DMS153 (cell line): ENCODE results near the gene ZNF407.

ENCODE experiments used
- DNase-seq: peaks from one replicate; lab custom pipeline; 2025; lab: John Stamatoyannopoulos, UW

The ZNF407 gene

DNA sequence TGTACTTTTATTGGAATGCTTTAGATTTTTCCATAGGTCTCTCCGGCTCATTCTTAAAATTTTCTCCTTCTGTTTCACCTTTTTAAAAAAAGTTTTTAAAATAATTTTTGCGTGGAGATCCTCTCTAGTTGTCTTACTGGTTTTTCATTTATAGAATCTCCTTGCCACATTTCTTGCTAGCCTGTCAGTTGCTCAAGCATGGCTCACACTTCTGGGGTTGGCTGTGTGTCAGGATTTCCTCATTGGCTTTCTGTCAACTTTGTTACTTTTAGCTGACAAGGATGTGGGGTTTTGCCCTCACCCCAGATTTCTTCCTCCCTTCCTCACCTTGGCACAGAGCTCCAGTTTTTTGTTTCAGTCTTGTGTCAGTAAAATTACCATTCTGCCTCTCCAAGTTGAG, 124.6 kb downstream of the ZNF407 start:
- DNase-seq, result no peak

DNA sequence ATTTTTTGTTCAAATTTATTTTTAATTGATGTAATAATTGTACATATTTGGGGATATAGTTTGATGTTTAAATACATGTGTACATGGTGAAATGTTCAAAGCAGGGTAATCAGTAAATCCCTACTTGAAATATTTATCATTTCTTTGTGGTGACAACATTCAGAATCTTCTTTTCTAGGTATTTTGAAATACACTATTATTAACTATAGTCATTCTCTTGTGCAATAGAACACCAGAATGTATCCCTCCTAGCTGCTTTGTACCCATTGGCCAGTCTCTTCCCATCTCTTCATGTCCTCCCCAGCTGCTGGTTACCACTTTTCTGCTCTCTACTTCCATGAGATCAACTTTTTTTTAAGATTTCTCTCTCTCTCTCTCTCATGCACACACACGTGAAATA, 126.5 kb downstream of the ZNF407 start:
- no peak for DNase-seq

DNA sequence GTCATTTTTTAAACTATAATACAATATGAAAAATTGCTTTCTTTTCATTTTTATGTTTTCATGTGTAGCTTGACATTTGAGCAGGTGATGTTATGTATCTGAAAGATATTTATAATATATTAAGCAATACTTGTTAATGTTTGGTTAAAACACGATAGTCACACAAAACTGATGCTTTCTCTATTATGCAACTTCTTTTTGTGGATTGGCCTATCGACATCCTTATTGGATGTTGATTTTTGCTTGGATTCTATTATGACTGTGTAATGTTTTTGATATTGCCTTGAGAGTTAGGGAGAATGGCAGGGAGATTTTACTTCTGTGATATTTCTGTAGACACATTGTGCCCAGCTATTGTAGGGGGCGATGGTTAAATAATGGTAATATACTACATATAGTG, 128.0 kb downstream of the ZNF407 start:
- DNase-seq, result no peak

DNA sequence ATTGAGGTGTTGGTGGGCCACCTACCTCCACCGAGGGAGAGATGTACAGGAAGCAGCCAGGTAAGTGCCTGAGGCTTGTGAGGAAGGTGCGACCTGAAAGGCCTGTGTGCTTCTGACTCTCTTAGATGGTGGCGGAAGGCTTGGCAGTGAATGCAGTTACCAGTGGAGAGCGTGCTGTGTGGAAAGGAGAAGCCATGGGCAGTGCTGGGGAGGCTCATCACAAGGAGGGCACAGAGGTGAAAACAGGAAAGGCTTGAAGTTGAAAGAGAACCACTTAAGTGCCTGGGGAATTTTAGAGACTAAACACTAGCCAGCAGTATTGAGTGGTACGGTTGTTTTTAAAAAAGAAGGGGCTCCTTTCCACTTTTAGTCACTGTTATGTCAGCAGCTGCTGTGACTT, 130.9 kb downstream of the ZNF407 start:
- DNase-seq, result no peak

DNA sequence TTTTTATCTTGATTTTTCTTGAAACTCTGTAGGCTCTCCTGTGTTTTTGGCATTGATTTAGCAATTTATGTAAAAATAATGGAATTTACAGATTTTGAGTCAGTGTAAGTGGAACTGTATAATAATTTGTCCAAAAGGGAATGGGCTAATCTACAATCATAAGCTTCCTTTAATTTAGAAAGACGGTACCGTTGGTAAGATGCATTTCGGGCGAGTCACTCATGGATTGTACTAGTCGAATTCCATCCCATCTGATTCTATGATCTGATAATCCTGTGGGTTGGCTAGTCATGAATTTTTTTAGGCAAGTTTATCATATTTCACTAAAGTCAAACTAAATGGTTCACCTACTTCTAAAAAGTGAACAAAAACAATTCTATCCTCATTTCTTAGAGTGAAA, 133.4 kb downstream of the ZNF407 start:
- no peak for DNase-seq

DNA sequence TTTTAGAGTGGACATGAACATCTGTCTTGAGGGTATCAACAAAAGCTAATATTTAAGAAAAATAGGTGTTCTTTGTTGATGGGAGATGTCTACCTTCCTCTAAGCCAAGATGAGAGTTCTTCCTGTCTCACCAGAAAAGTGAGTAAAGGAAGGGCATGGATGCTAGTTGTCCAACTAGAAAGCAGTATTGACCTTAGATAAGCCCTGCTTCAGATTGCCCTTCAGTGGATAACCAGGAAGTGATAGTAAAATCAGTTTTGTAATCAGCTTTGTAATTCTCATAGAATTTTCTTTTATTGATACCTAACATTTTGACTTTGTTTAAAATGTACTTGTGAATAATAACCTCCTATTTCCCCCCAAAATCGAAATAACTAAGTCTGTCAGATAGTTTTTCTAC, 134.7 kb downstream of the ZNF407 start:
- DNase-seq, result no peak

DNA sequence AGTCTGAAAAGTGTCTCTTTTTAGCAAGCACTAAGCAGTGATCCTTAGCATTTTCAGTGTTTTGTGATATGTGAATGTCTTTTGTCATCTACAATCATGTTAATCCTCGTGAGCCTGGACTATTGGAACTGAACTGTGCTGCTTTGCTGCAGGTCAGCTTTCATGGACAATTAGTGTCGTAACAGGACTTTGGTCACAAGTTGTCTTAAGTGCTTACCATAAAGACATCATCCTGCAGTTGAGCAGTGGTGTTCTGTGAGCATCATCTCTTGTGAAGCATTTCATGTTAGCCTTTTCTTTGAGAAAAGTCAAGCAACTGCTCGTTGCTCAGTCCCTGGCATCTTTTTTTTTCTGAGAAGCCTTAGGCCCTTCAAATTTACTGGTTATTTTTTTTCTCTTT, 135.9 kb downstream of the ZNF407 start:
- DNase-seq, result no peak

DNA sequence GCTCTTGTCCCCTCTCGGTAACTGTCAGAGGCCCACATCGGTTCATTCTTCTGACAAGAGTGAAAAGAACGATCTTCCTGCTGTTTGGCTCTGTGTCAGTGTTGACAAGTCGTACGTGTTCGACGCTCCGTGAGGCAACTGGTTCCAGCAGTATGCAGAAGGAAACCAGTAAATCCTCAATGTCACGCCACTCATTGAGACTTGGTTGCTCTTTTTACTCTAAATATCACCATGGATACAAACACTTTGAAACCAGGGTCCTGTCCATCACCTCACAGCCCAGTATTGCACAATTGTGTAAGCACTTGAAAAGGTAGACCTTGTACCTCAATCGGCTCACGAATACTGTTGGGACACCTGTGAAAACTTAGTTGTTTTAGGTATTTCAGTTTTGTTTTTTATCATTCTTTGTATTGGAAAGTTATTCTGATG, 136.4 kb downstream of the ZNF407 start:
- peak; percentile 4 for DNase-seq

DNA sequence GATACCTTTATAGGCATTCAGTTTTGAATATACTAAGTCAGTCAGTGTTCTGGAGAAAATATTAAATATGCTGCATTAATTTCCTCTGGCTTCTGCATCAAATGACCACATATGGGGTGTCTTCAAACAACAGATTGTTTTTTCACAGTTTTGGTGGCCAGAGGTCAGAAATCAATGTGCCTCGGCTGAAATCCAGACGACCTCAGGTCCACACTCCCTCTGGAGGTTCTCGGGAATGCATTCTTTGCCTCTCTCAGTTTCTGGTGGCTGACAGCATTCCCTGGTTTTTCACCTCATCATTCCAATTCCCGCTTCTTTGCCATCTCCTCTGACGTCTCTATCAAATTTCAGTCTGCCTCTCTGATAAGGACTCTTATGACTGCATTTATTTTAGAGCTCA, 142.3 kb downstream of the ZNF407 start:
- DNase-seq, result no peak

DNA sequence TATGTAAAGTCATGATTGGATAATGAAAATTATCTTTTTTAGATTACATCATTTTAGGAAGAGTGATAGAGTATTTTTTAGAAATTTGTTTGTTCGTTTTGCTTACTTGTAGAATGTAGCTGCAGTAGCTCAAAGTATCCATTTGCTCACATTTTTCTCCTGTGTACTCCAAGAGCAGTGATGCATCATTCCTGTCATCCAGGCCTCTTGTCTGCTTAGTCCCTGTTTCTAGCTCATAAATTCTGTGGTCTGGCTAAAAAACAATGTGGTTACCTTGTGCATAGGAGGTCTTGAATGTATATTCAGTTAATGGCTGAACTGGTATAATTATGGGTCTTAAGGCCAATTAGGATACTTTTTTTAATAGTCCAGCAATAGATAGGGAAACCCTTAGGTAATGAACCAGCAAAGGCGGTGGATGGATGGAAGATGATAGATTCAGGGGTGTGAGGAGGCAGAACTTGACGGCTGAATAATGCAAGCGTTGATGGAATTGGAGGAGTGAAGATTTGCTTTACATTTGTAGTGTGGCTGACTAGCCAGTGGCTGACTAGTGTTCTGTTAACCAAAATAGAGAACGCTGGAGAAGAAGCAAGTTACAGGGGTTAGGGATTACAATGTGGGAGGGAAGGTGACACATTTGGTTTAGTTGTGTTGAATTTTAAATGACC, 145.0 kb downstream of the ZNF407 start:
- DNase-seq, result no peak

DNA sequence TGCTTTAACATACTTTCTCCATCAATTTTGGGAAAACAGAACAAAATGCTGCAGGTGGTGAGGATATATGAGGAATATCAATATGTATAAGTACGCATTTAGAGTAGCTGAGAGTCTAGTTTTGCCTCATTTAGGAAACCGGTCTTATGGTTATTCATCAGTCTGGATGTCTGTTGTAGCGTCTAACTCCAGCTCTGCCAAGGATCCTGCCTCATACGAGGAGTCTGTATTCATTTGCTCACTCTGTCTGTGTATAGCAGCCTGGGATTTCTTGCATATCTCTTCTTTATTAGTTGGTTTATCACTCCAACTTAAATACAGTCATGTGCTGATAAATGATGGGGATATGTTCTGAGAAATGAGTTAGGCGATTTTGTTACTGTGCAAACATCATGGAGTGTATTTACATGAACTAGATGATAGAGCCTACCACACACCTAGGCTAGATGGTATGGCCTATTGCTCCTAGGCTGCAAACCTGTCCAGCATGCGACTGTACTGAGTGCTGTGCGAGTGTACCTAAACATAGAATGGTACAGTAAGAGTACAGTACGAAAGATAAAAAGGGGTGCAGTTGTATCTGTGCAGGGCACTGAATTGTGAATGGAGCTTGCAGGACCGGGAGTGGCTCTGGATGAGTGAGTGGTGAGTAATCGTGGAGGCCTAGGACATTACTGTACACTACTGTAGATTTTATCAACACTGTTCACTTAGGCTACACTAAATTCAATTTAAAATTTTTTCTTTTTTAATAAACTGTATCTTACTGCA, 148.1 kb downstream of the ZNF407 start:
- no peak for DNase-seq

DNA sequence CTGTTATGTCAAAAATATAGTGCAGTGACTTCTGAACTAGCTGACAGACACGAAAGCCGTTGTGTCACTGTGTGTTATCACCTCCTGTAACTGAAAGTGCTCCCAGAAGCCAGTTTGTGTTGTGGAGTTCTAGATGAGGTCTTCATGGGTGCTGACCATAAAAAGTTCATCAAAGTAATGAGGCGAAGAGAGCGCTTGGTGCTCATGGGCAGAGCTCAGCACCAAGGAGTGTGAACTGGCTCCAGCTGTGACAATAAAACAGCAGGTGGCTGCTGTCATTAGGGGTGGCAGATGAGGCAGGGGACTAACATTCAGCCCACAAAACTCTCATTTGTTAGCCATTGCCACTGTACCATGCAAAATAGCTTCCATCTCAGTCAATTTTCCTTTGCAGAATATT, 151.1 kb downstream of the ZNF407 start:
- no peak for DNase-seq

DNA sequence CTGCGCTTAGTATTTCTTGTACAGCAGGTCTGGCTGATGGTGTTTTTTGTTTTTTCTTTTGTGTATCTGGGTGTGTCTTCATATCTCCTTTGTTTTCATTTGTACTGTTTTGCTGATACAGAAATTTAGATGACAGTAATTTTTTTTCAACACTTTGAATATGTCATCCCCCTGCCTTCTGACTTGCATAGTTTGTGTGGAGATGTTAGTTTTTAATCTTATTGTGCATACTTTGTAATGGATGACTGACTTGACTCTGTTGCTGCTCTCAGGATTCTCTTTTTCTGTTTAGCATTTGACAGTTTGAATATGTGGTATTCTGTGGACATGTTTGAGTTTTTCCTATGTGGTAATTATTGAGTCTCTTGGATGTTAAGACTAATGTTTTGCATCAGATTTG, 161.3 kb downstream of the ZNF407 start:
- no peak for DNase-seq

DNA sequence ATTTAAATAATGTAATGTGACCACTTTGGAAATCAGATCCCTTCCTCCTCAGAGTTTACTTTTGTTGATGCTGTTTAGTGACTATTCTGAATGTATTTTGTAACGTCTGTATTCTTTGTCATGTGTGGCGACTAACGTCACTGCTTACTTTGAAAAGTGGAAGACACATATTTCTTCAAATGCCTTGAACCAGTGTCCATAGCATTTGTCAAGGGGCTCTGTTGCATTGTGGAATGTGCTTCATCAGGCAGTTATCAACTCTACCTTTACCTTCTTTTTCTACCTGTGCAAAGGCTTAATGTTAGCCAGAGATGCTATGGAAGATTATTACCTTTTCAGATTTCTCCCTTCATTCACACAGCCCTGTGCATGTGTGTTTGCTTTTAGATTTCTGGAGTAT, 162.4 kb downstream of the ZNF407 start:
- no peak for DNase-seq

DNA sequence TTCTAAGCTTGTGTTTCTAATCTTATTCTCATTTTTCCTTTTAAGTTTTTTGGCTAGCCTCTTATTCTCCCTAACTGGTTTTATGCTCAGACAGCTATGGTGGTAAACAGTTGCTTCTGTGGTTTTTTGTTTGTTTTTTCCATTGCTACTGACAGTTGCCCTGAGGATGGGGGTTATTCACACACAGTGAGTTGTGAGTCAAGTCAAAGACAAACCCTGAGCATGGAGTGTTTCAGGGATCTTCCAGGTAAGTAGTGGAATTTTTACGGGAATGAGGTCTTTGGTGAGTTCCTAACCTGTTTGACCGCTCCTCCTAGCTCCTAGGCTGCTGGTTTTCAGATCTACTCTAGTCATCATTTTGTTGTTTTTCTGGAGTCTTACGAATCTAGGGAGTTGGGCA, 162.8 kb downstream of the ZNF407 start:
- no peak for DNase-seq

DNA sequence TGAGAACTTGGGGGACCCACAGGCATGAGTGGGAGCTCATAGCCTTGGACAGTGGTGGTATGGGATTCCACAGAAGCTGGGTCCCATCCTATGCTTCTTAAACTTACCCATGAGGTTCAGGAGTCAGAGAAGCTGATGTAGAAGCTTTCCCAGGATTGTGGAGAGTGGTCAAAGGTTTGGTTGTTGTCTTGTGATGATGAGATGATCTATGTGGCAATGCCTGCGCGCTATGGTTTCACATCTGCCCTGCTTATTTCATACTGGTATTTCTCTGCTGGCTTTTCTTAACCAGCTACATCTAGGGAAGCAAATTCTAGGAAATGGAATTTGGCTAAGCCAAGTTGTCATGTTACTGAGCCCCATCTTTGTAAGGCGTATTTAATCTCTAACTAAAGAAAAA, 168.6 kb downstream of the ZNF407 start:
- DNase-seq, result no peak

DNA sequence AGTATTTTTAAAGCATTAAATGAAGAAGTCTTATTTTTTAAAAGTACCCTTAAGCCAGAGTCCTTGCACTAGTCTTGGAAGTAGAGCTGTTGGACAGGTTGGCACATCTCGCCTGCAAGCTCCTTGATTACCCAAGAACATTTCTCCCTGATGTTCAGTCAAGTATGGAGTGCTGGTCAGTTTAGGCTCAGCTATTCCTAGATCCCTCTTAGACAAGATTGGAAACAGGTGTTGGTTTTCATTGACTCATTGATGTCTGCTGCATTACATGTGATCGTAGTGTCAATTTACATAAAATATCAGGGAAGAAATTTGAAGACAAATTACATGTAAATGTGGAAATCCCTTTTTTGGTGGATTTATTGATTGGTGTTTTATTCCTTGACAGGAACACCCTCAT, 170.4 kb downstream of the ZNF407 start:
- no peak for DNase-seq

DNA sequence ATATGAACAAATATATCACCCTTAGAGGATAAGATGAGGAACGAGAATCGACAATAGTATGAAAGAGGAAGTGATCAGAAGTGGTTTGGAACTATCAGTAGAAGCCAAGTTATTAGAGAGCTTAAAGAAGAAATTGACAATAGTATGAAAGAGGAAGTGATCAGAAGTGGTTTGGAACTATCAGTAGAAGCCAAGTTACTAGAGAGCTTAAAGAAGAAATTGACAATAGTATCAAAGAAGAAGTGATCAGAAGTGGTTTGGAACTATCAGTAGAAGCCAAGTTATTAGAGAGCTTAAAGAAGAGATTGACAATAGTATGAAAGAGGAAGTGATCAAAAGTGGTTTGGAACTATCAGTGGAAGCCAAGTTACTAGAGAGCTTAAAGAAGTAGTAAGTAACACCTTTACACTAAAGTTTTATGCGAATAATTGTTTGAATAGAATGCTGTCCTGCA, 175.5 kb downstream of the ZNF407 start:
- no peak for DNase-seq

DNA sequence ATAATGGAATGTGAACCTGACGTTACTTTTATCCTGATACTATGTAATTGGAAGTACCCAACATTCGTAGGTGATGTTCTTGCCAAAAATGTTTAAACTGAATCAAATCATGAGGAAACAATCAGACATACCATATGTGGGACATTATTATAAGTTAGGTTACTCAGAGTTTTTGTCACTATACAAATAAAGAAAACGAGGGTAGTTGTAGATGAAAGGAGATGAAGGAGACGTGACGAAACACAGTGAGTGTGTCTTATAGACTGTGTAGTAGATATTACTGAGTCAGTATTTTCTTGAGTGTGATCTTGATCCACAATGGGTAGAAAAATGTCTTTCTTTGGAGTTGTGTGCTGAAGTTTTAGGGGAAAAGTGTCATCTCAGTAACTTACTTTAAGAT, 176.8 kb downstream of the ZNF407 start:
- no peak for DNase-seq

DNA sequence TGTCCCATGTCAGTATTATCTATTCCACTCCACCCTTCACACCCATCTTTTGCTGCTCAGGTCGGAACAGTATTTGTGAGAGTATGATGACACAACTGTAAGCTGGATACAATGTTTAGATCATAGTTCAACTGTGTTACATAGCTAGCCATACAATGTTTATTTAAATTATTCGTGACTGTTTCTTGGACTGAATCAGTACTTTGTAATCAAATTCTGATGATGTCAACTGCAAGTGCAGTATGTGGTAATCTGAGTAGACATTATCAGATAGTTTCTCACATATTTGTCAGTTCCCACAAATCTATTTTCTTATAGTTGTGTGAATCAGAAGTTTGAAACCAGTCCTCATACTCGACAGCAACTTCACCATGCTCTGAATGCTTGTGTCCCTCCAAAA, 177.6 kb downstream of the ZNF407 start:
- DNase-seq, result no peak

DNA sequence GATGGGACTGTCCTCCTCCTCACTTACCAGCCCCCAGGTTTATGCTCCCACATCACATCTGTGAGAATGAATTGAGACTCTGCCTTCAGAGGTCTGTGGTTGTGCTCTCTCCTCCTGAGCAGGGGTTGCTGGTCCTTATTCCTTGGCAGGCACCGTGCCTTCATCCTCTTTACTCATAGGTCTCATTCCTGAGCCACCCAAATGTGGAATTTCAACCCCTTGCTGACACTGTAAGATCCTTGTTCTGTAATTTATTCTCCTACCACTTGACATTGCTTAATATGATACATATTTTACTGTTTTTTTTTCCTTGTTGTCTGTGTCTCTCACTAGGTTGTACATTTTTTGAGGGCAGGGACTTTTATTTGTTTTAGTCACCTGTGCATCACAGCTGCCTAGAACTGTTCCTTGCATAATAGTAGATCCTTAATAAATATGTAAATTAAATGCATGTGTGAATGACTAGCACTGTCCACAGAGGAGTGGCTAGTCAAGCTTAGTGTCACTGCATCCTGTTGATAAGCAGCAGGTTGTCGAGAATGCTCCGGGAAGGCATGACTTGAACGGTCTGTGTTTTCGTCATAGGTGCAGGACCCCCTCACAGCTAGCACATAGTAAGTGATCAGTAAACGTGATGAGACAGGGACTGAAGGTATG, 180.6 kb downstream of the ZNF407 start:
- DNase-seq, result no peak

DNA sequence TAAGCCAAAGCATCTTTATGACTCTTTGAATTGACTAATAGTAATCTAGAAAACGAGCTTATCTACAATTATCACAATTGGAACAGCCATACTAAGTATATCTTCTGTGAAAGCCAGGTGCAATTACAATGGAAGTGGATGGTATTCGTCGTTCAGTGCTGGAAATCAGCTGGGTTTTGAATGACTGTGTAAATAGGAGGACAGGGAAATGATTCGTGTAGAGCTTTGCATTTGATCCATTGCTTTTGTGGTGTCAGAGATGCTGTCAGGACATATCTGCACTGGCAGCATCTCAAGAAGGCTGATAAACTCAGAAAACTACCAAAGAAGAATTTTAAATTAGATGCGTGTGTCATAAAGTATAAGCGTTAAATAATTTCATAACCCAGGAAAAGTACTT, 187.1 kb downstream of the ZNF407 start:
- peak; percentile 88 for DNase-seq

DNA sequence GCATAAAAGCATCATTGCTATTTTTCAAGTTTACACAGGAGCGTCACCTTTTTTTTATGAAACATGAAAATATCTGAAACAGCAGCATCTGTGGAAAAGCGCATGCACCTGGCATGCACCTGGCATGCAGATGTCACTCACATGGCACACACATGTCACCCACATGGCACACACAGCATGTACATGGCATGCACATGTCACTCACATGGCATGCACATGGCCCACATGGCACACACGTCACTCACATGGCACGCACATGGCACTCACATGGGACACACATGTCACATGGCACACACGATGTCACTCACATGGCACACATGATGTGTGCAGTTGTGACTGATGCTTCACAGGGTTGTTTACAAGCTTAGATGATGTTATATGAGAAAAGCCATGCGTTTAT, 188.0 kb downstream of the ZNF407 start:
- no peak for DNase-seq
